IMR-90 (cell line): ENCODE data around the gene ANKS4B. TPM values are rescaled to one million over a fixed set of nuclear protein-coding genes. Genes with fewer than 3 reads are reported as not detected.

ENCODE experiments used
- ATAC-seq: fragments of 200-7000 bp; cut with Tn5 transposase; 2 replicates; pipeline ENCODE4 v1.9.1; 2020; ENCODE audit warnings: low read depth, mild to moderate bottlenecking, moderate library complexity
- BruUV-seq: library from RNA; stranded (reverse); fragments of 400-500 nt; replicated peaks from 2 replicates; lab custom pipeline; 2021; lab: Mats Ljungman, UMichigan
- CTCF ChIA-PET: fragments of 300-600 bp; formaldehyde crosslinking; extraction: SDS; loops from one replicate; lab custom pipeline; 2021; ENCODE audit warnings: antibody characterized with exemption; lab: Yijun Ruan, JAX
- POLR2A ChIA-PET: fragments of 300-600 bp; sonication (Branson Sonifier 250); formaldehyde crosslinking; loops from one replicate; lab custom pipeline; 2022; ENCODE audit warnings: antibody characterized with exemption; ENCODE audit not compliant: unreplicated experiment; lab: Charles Lee
- DNase-seq: peaks from one replicate; pipeline ENCODE4 v3.0.0; 2013
- H2AFZ ChIP-seq: replicated peaks from 2 replicates; pipeline ENCODE3; 2013; ENCODE audit warnings: low read length, mild to moderate bottlenecking; ENCODE audit not compliant: poor library complexity
- H2AK5ac ChIP-seq: 2 replicates; pipeline ENCODE4 v1.6.1; 2013; ENCODE audit warnings: low read depth, low read length, inconsistent platforms
- H2AK9ac ChIP-seq: replicated peaks from 2 replicates; pipeline ENCODE3; 2013; ENCODE audit warnings: mild to moderate bottlenecking, low read depth, low read length, moderate library complexity; ENCODE audit not compliant: poor library complexity
- H2BK120ac ChIP-seq: 2 replicates; pipeline ENCODE4 v1.6.1; 2013; ENCODE audit warnings: low read depth, low read length, inconsistent platforms
- H2BK15ac ChIP-seq: 3 replicates; pipeline ENCODE4 v1.6.1; 2013; ENCODE audit warnings: low read depth, low read length, inconsistent platforms
- H2BK20ac ChIP-seq: 2 replicates; pipeline ENCODE4 v1.6.1; 2013; ENCODE audit warnings: low read depth, mild to moderate bottlenecking, inconsistent platforms, low read length, moderate library complexity
- H2BK5ac ChIP-seq: 2 replicates; pipeline ENCODE4 v1.6.1; 2013; ENCODE audit warnings: mild to moderate bottlenecking, low read depth, low read length, inconsistent platforms; ENCODE audit not compliant: poor library complexity, severe bottlenecking
- H3K14ac ChIP-seq: replicated peaks from 2 replicates; pipeline ENCODE4 v1.6.1; 2013; ENCODE audit warnings: low read depth, low read length, inconsistent platforms
- H3K18ac ChIP-seq: 2 replicates; pipeline ENCODE4 v1.6.1; 2013; ENCODE audit warnings: low read depth, low read length, control low read depth
- H3K23ac ChIP-seq: 2 replicates; pipeline ENCODE4 v1.6.1; 2013; ENCODE audit warnings: low read depth, low read length, inconsistent platforms
- H3K27ac ChIP-seq: 2 replicates; pipeline ENCODE4 v1.5.1; 2013; ENCODE audit warnings: mild to moderate bottlenecking, control low read depth, low read length; ENCODE audit not compliant: insufficient read depth
- H3K27me3 ChIP-seq: 2 replicates; pipeline ENCODE4 v1.6.1; 2013; ENCODE audit warnings: low read length; ENCODE audit not compliant: control insufficient read depth, insufficient read depth
- H3K36me3 ChIP-seq: 2 replicates; pipeline ENCODE4 v1.6.1; 2013; ENCODE audit warnings: low read length, mixed read lengths; ENCODE audit not compliant: control insufficient read depth, insufficient read depth
- H3K4ac ChIP-seq: 2 replicates; pipeline ENCODE4 v1.6.1; 2013; ENCODE audit warnings: low read depth, low read length, inconsistent platforms
- H3K4me1 ChIP-seq: 2 replicates; pipeline ENCODE4 v1.6.1; 2013; ENCODE audit warnings: low read length, mixed read lengths; ENCODE audit not compliant: control insufficient read depth, insufficient read depth
- H3K4me2 ChIP-seq: 2 replicates; pipeline ENCODE4 v1.6.1; 2013; ENCODE audit warnings: low read depth, mild to moderate bottlenecking, control low read depth, low read length, moderate library complexity
- H3K4me3 ChIP-seq: 2 replicates; pipeline ENCODE4 v1.5.1; 2013; ENCODE audit warnings: low read depth, mild to moderate bottlenecking, control low read depth, low read length, moderate library complexity; ENCODE audit not compliant: insufficient read depth
- H3K56ac ChIP-seq: 2 replicates; pipeline ENCODE4 v1.6.1; 2013; ENCODE audit warnings: low read length, inconsistent platforms; ENCODE audit not compliant: insufficient read depth; ENCODE audit errors: extremely low read depth
- H3K79me1 ChIP-seq, 2 experiments: 2 replicates each; pipeline ENCODE4 v1.6.1; 2013; ENCODE audit warnings: low read length in 2 of 2, inconsistent platforms in 1 of 2, low read depth in 1 of 2
- H3K9ac ChIP-seq: 2 replicates; pipeline ENCODE4 v1.6.1; 2013; ENCODE audit warnings: low read depth, low read length, control low read depth
- H3K9me1 ChIP-seq: 2 replicates; pipeline ENCODE4 v1.6.1; 2013; ENCODE audit warnings: low read length, inconsistent platforms; ENCODE audit not compliant: insufficient read depth
- H3K9me3 ChIP-seq: 2 replicates; pipeline ENCODE4 v1.6.1; 2013; ENCODE audit warnings: low read length; ENCODE audit not compliant: control insufficient read depth, insufficient read depth
- H4K20me1 ChIP-seq: 2 replicates; pipeline ENCODE4 v1.6.1; 2013; ENCODE audit warnings: low read length, inconsistent platforms; ENCODE audit not compliant: insufficient read depth
- H4K5ac ChIP-seq: 2 replicates; pipeline ENCODE4 v1.6.1; 2013; ENCODE audit warnings: mild to moderate bottlenecking, low read depth, low read length, control low read depth
- H4K8ac ChIP-seq, 2 experiments: 2 replicates each; pipeline ENCODE4 v1.6.1; 2013; ENCODE audit warnings: low read depth in 2 of 2, low read length in 2 of 2, control low read depth in 1 of 2, inconsistent platforms in 1 of 2
- H4K91ac ChIP-seq: 2 replicates; pipeline ENCODE4 v1.6.1; 2013; ENCODE audit warnings: low read depth, low read length, inconsistent platforms; ENCODE audit not compliant: insufficient read depth
- BHLHE40 ChIP-seq: fragments of 150-350 bp; IDR thresholded peaks from 2 replicates; pipeline ENCODE4 v1.6.1; 2016; ENCODE audit warnings: mild to moderate bottlenecking, low read depth, low read length
- CEBPB ChIP-seq: IDR thresholded peaks from 2 replicates; pipeline ENCODE4 v1.6.1; 2012; ENCODE audit warnings: low read depth, low read length, improper control_type of control experiment
- CHD1 ChIP-seq: IDR thresholded peaks from 2 replicates; pipeline ENCODE4 v1.6.1; 2012; ENCODE audit warnings: low read depth, low read length, improper control_type of control experiment
- CTCF ChIP-seq: conservative IDR thresholded peaks from 2 replicates; pipeline ENCODE4 v1.5.1; 2012; ENCODE audit warnings: mild to moderate bottlenecking, low read depth, low read length, improper control_type of control experiment
- ELK1 ChIP-seq: fragments of 150-350 bp; IDR thresholded peaks from 2 replicates; pipeline ENCODE4 v1.6.1; 2016; ENCODE audit warnings: low read depth, mild to moderate bottlenecking, low read length, moderate library complexity, borderline replicate concordance
- MAFK ChIP-seq: IDR thresholded peaks from 2 replicates; pipeline ENCODE4 v1.6.1; 2012; ENCODE audit warnings: low read depth, low read length, improper control_type of control experiment
- MAZ ChIP-seq: IDR thresholded peaks from 2 replicates; pipeline ENCODE4 v1.6.1; 2012; ENCODE audit warnings: low read depth, mild to moderate bottlenecking, low read length, improper control_type of control experiment, moderate library complexity, borderline replicate concordance
- MXI1 ChIP-seq: IDR thresholded peaks from 2 replicates; pipeline ENCODE4 v1.6.1; 2012; ENCODE audit warnings: low read depth, mild to moderate bottlenecking, low read length, moderate library complexity, borderline replicate concordance
- NFE2L2 ChIP-seq: fragments of 150-350 bp; IDR thresholded peaks from 2 replicates; pipeline ENCODE4 v1.6.1; 2016; ENCODE audit warnings: low read depth, mild to moderate bottlenecking, low read length
- POLR2A ChIP-seq: IDR thresholded peaks from 2 replicates; pipeline ENCODE4 v1.6.1; 2012; ENCODE audit warnings: mild to moderate bottlenecking, low read depth, low read length
- RAD21 ChIP-seq: IDR thresholded peaks from 2 replicates; pipeline ENCODE4 v1.6.1; 2012; ENCODE audit warnings: low read length, improper control_type of control experiment
- RCOR1 ChIP-seq: IDR thresholded peaks from 2 replicates; pipeline ENCODE4 v1.6.1; 2012; ENCODE audit warnings: mild to moderate bottlenecking, low read length, improper control_type of control experiment; ENCODE audit not compliant: insufficient replicate concordance
- RFX5 ChIP-seq: IDR thresholded peaks from 2 replicates; pipeline ENCODE4 v1.8.0; 2012; ENCODE audit warnings: low read depth, mild to moderate bottlenecking, low read length, moderate library complexity
- SMC3 ChIP-seq: fragments of 150-350 bp; IDR thresholded peaks from 2 replicates; pipeline ENCODE4 v1.6.1; 2016; ENCODE audit warnings: low read depth, mild to moderate bottlenecking, antibody characterized with exemption, low read length, moderate library complexity
- USF2 ChIP-seq: fragments of 150-350 bp; IDR thresholded peaks from 2 replicates; pipeline ENCODE4 v1.6.1; 2017; ENCODE audit warnings: mild to moderate bottlenecking, antibody characterized with exemption, low read length, low read depth
- WGBS, 2 experiments: methylation state at CpG; one replicate each; pipeline versions ENCODE4 v1.1.5 to v1.1.7; 2013; ENCODE audit warnings: missing lambda C conversion rate in 2 of 2; ENCODE audit not compliant: insufficient read length in 1 of 2; ENCODE audit errors: extremely low coverage in 2 of 2; 5-methylcytosine and 5-hydroxymethylcytosine counted together
- dilution Hi-C: fragments of 300-500 bp; cut with HindIII; formaldehyde crosslinking; loops from one replicate; pipeline ENCODE4 v1.14.3; 2018; ENCODE audit warnings: low sequenced_read_pairs; ENCODE audit not compliant: unreplicated experiment
- in situ Hi-C: fragments of 300-500 bp; cut with MboI; formaldehyde crosslinking; loops from 3 replicates; pipeline ENCODE4 v1.14.3; 2019; ENCODE audit warnings: low sequenced_read_pairs, inconsistent platforms, mixed read lengths
- intact Hi-C: fragments of 100-400 bp; cut with micrococcal nuclease; formaldehyde crosslinking; loops from 2 replicates; pipeline ENCODE4 v1.10.0; 2022
- polyA plus RNA-seq, 3 experiments: library from polyadenylated mRNA; depleted of rRNA; stranded (reverse); fragments of >200 nt; gene quantifications; 2 replicates each; pipeline ENCODE4 v1.2.3, GENCODE V29; 2012; ENCODE audit warnings: low replicate concordance in 1 of 3
- total RNA-seq: library from RNA; depleted of rRNA; stranded (reverse); fragments of >200 nt; gene quantifications from 2 replicates; pipeline ENCODE4 v1.2.3, GENCODE V29; 2012

Gene ANKS4B
- total and polyA plus RNA-seq, 2 of the 4 experiments (the other 2 are of a cell fraction) = not detected

- POLR2A ChIA-PET = no interaction called here
- Histone ChIP-seq H3K18ac (no peak overlapping the region), H3K27me3 (peaks cover 12% of the 10 kb centered on the region), H2BK20ac (no peak overlapping the region), H3K27ac (no peak overlapping the region), H3K9ac (no peak overlapping the region), H3K9me3 (no peaks in the 10 kb centered on the region), H3K4ac (no peak overlapping the region), H2AFZ (no peak overlapping the region), H4K8ac (no peak overlapping the region), H3K36me3 (no peaks in the 10 kb centered on the region), H4K20me1 (no peaks in the 10 kb centered on the region), H3K4me3 (no peak overlapping the region), H3K23ac (no peak overlapping the region), H2AK5ac (no peak overlapping the region), H3K9me1 (no peaks in the 10 kb centered on the region), H4K5ac (no peak overlapping the region), H3K14ac (no peak overlapping the region), H3K4me2 (no peak overlapping the region), H3K4me1 (no peaks in the 10 kb centered on the region), H2AK9ac (no peak overlapping the region), H3K56ac (no peak overlapping the region), H2BK5ac (no peak overlapping the region), H3K79me1 (no peaks in the 10 kb centered on the region), H2BK120ac (no peak overlapping the region), H2BK15ac (no peak overlapping the region), H4K91ac (no peak overlapping the region)
- in situ Hi-C loops = no loop called here
- DNase-seq (no peak), ATAC-seq (no peak)
- WGBS, 2 experiments = 76% methylated on average over 3 of the region's 4 CpGs; no CpG with 5 or more reads in 1 of the 2 experiments
- no TSS peak for BruUV-seq
- dilution Hi-C loops = no loop called here
- intact Hi-C loops = no loop called here
- CTCF ChIA-PET = no interaction called here
- TF ChIP-seq CHD1 (no peak), MAZ (no peak), ELK1 (no peak), POLR2A (no peak), BHLHE40 (no peak), MAFK (no peak), MXI1 (no peak), NFE2L2 (no peak), RAD21 (no peak), CEBPB (no peak), RFX5 (no peak), RCOR1 (no peak), SMC3 (no peak), USF2 (no peak), CTCF (no peak)
Measured at GRCh38 chr16:21222495-21223337, 10.8 kb upstream of the ANKS4B start.
